Measurements from ENCODE around the gene PRKAG2.
A peak's percentile ranks its signal among the peaks of the same experiment; 100 is the strongest.

Gene PRKAG2

DNA sequence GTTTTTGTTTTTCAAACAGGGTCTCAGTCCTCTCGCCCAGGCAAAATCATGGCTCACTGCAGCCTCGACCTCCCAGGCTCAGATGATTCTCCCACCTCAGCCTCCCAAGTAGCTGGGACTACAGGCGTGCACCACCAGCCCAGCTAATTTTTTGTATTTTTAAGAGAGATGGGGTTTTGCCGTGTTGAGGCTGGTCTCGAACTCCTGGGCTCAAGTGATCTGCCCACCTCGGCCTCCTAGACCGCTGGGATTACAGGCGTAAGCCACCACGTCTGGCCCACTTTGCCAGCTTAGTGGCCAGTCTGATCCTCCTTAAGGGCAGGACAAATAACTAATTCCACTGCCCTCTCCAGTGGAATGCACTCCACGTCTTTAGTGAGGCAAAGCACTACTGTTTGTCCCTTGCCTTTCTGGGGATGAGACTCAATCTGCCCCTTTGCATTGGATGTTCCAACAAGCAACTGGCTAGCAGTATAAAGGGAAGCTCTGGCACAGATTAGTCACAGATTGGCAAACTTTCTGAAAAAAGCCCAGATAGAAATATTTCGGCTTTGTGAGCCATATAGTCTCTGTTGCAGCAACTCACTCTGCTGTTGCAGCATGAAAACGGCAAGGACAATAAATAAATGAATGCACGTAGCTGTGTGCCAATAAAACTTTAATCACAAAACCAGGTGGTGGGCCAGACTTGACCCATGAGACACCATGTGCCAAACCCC lies 213.4 kb downstream of the PRKAG2 start:
- no peak for DNase-seq

DNA sequence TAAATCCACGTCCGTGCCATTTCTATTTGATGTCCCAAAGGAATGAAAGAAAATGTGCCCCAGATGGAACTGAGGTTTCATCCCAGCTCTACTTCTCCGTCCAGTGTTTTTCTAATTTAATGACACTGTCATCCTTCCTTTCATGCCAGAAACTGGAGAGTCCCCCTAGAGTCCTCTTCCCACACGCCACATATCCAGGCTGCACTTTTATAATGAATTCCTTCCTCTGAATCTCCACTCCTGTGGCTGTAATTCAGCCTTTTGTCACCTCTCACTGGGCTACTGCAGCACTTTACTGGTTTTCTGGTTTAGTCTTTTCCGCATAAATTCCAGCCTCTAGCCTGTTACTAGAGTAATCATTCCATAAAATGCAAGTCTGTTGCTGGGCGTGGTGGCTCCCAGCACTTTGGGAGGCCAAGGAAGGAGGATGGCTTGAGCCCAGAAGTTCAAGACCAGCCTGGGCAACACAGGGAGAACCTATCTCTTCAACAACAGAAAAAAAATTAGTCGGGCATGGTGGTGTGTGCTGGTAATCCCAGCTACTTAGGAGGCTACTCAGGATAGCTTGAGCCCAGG lies 214.6 kb downstream of the PRKAG2 start:
- DNase-seq = no peak

DNA sequence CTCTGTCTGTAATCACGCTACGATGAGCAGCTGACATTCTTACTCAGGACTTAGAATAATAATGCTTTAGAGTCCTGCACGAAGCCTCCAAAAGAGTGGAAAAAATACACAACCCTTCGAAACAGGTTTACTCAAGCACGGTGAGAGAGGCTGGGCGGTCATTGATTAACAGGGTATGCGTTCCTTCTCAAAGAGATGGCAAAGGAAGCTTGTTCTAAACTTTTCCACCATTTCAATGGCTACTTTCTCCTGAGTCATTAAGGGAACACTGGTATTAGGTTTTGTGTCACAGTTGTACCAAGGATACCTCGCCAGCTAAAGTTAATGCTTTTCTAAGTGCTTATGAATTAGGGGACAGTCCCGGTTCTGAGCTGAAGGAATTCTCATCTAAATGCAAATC lies 215.3 kb downstream of the PRKAG2 start:
- DNase-seq = no peak

DNA sequence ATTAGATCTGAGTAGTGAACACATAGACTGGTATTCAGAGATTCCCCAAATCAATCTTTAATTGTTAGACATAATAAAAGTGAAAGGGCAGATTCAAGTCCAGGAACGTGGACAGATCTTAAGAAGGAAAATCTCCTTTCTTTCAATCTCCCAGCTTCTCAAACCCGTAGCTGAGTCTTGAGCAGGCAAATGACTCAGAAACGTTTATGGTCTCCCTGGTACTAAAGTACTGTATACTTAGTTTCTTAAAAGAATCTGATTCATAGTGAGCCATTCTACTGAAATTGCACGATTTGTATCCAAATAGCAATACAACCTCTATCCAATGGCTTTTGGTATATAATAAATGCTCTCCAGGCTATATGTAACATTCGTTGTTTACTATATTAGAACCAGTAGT lies 216.8 kb downstream of the PRKAG2 start:
- no peak for DNase-seq

DNA sequence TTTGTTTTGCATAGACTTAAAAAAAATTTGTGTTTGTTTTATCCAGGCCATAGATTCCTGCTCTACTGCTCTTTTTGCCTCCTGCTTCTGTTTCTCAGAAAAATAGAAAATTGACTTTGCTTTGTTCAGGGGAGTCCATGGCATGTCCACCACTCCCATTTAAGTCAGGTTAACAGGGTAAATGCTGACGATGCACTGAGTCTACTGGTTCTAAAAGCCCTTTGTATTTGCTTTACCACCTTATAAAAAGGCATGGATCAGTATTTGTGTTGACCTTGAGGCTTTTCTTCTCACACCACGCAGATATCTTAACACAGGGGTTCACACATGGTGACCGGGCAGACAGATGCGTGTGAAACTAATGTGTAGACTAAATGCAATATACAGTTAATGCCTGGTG lies 217.7 kb downstream of the PRKAG2 start:
- no peak for DNase-seq

DNA sequence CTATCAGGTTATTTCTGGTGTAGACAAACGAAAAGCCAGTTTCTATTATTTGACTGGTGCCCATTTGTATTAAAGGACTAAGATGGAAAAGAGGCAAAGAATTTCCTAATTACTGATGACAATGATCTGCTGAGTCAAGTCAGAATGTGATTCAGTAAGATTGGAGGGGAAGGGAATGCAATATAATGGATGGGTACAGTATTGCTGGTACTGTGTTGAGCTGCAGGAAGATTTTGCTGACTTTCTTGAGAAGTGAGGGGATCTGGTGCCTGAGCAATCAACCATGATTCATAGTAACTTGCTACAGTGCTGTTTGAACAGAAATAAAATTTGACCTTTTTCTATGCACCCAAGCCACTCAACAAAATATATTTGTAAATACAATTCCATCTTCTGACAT lies 218.1 kb downstream of the PRKAG2 start:
- no peak for DNase-seq

DNA sequence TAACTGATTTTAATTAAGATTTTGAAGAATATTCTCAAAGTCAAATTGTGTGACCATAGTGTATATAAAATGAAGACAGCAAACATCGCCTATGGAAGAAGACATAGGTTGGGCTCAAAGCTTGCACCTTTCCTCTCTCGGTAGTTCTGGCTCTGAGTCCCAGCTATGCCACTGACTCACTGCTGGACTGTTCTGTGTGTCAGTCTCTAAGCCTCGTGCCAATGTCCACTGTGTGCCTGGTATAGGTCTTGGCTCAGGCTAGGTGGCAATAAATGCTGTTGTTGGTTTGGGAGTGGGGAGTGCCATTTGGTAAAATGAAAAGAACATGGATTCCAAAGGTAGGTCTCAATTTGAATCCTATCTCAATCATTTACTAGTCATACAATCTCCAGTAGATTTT lies 219.7 kb downstream of the PRKAG2 start:
- DNase-seq = no peak

DNA sequence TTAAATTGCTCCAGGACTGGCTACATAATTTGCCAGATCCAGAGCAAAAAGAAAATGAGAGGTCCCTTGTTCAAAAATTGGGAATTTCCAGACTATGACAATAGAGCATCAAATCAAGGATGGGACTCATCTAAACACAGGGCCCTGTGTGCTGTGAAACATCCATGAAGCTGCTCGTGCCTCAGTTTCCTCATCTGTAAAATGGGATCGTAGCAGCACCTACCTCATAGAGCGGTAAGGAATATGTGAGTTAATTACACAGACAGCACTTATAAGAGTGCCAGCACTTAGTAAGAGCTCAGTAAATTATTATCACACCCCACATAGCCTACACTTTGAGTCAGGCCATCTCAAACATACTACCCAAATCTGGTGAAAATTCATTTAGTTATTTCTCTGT lies 221.4 kb downstream of the PRKAG2 start:
- no peak for DNase-seq

DNA sequence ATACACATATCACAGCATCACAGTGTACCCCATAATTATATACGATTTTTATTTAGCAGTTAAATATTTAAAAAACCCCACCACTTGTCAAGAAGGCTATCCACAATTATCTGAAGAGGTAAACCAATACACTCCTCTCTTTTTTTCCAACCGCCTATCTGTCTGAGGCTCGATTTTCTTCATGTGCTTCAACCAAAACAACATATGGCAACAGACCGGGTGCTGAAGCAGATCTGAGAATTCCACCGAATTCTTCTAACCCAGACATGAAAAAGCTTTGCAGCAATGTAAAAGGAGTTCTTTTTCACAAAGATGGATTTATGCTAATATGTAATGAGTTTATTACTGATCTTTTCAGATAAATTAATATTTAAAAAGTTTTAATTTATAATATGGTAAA lies 224.8 kb downstream of the PRKAG2 start:
- DNase-seq = no peak

DNA sequence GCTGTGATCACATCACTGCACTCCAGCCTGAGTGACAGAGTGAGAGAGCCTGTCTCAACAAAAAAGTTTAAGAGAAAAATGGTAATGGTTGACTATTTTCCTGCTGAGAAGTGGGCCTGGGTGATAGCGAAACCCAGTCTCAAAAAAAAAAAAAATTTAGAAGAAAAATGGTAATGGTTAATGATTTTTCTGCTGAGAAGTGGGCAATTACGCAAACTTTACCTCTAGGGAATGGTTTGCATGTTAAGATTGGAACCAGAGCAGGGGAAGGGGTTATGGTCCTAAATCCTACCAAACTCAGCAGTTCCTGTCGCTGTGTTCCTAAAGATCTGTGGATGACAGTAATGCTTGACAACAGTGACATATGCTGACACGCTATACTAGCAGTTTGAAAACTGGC lies 226.8 kb downstream of the PRKAG2 start:
- no peak for DNase-seq

DNA sequence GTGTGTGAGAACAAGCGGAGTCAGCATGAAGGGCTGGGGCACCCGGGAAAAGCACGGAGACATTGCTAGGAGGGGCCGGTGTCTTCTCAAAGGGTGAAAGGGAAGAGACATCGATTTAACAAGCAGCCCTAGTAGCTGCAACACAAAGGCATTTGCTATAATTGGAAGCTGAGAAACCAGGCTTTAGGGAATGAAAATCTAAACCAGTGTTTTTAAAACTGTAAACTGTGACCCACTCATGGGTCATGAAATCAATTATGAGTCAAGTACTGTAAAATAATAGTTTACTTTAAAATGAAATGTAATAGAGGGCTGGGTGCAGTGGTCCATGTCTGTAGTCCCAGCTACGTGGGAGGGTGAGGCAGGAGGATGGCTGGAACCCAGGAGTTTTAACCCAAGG lies 228.5 kb downstream of the PRKAG2 start:
- DNase-seq = no peak

DNA sequence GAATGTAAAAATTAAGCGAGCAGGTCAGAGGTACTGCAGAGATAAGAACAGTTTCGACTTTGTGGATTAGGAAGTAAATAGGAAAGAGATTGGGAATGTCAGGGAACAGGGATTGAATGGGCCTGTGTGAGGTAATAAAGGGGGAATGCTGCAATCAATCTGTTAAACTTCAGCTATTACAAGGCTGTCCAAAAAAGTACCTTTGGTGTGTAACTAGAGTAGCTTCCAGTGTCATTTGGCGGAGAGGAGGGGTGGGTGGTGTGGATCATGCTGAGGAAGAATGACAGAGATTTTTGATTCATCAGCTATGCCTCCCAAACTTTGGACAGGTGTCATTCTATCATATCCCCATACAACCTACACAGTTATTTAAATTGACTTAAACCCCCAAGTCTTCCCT lies 229.0 kb downstream of the PRKAG2 start:
- DNase-seq = no peak

DNA sequence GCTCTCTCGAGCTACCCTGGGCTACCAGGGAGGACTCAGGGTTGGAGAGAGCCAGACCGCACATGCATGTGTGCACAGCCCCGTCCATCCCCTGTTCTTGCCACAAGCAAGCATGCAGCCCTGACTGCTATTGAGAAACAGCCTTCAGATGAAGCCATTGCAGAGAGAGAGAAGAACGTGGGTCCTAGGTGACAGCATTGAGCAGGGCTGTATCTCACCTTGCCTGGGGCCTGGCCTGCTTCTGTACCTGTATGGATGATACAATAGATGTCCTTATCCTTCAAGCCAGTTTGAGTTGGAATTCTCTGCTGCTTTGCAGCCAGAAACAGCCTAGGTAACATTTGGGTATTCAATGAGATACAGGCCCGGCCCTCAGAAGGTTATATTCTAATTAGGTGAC lies 229.9 kb downstream of the PRKAG2 start:
- no peak for DNase-seq

DNA sequence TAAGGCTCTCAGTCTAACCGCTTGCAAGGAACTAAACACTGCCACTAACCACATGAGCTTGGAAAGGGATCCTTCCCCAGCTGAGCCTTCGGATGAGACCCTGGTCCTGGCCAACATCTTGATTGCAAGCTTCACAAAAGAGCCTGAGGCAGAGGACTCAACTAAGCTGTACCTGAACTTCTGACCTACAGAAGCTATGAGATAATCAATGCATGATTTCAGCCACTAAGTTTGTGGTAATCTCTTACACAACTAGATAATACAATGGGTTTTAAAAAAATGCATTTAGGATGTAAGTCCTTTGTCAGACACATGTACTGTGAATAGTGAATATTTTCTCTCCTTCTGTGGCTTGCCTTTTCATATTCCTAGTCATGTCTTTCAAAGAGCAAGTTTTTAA lies 231.6 kb downstream of the PRKAG2 start:
- no peak for DNase-seq

DNA sequence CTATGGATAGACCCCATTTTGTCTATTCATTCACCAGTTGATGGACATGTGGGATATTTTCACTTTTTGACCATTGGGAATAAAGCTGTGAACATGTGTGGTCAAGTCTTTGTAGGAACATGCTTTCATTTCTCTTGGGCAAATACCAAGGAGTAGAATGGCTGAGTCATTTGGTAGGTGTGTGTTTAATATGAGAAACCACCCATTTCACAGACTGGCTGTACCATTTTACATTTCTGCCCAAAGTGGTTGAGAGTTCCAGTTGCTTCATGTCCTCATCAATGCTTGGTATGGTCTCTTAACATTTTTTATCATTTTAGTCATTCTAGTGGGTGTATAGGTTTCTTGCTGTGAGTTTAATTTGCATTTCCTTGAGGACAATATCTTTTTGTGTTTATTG lies 232.4 kb downstream of the PRKAG2 start:
- no peak for DNase-seq

DNA sequence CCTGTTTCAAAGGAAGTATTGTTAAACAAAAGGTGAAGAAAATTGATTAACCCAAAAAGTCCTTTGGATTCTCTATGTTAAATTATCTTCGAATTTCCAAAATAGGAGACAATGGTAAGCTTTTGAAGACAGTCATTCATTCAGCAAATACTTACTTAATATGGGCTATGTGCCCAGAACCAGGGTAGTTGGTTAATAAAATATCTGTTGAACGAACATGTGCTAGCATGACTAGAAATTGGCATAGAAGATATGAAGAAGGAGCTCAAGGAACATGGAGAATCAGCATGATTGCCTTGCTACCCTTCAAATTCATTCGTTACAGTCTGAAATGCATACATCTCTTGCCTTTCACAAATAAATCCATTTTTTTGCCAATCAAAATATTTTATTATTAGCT lies 234.2 kb downstream of the PRKAG2 start:
- DNase-seq = no peak

DNA sequence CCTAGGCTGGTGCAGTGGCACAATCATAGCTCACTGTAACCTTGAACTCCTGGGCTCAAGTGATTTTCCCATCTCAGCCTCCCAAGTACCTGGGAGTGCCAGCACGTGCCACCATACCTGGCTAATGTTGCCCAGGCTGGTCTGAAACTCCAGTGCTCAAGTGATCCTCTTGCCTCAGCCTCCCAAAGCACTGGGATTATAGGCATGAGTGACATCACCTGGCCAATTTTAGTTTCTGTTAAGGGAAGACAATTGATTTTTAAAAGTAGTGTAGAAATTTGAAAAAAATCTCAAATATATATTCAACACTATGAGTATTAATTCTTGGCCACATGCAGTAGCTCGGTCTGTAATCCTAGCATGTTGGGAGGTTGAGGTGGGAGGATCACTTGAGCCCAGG lies 235.3 kb downstream of the PRKAG2 start:
- no peak for DNase-seq

DNA sequence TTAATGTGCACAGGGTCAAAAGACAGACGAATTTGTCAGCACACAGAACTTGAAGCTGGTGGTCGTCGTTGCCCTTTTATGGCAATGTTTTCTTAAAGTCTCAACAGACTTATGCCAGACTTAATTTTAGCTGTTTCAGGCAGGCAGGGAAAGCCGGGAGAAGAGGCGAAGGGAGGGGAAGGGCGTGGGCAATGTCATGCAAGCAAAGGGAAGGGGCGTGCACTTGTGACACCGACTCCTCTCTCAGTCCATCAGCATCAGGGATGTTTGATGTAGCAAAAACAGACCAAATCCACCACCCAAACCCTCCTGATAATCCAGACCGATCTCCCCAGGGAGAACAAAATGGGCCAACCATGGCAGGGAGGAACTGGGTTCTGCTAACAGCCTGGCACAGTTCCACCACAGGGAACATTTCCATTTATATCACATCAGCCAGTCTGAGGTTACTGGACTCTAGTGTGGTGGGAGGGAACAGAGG lies 239.1 kb downstream of the PRKAG2 start:
- DNase-seq = no peak

DNA sequence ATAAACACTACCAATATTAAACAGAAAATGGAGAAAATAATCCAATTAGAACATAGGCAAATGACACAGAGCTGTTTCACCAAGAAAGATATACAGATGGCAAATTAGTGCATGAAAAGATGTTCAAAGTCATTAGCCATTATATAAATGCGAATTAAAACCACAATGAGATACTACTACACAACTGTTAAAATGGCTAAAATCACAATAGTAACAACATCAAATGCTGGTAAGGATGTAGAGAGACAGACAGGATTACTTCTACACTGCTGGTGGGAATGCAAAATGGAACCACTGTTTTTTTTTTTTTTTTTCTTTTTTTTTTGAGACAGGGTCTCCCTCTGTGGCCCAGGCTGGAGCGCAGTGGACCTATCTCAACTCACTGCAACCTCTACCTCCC lies 242.3 kb downstream of the PRKAG2 start:
- DNase-seq = no peak

DNA sequence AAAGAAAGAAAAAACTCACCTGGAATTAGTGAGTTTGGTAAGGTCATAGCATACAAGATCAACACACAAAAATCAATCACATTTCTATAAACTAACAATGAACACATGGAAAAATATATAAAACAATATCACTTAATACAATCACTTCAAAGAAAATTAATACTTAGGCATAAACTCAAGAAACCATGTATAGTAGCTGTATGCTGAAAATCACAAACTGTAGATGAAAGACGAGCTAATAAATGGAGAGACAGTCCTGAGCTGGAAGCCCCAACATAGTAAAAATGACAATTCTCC lies 243.5 kb downstream of the PRKAG2 start:
- DNase-seq = no peak

DNA sequence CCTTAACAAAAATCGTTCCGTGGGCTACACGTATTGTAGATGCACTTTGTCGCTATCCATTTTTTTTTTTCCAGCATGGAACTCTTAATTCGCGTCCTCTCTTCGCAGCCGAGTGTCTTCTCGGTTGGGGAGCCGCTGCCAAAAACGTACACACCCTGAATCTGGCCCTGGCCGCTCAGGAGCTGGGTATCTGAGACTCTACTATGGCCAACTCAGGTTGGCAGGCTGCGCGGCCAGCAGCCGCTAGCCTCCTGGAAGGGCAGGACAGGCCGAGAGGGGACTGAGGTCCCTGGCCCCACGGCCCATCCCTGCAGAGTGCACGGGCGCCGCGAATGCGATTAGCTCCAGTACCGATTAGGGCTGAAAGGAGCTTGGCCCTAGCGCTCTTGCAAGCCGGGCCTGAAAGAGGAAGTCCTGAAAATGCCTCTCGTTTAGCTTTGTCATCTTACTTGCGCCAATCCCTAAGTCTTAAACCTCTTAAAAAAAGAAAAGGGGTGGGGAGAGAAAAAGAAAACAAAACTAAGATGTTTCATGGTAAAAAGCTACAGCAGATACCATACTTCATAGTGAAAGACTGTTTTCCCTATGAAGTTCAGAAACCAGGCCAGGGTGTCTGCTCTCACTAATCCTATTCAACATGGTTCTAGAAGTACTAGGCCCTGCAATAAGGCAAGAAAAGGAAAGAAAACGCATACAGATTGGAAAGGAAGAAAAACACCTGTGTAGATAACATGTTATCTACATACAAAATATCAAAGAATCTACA lies 244.0 kb downstream of the PRKAG2 start:
- DNase-seq = no peak

DNA sequence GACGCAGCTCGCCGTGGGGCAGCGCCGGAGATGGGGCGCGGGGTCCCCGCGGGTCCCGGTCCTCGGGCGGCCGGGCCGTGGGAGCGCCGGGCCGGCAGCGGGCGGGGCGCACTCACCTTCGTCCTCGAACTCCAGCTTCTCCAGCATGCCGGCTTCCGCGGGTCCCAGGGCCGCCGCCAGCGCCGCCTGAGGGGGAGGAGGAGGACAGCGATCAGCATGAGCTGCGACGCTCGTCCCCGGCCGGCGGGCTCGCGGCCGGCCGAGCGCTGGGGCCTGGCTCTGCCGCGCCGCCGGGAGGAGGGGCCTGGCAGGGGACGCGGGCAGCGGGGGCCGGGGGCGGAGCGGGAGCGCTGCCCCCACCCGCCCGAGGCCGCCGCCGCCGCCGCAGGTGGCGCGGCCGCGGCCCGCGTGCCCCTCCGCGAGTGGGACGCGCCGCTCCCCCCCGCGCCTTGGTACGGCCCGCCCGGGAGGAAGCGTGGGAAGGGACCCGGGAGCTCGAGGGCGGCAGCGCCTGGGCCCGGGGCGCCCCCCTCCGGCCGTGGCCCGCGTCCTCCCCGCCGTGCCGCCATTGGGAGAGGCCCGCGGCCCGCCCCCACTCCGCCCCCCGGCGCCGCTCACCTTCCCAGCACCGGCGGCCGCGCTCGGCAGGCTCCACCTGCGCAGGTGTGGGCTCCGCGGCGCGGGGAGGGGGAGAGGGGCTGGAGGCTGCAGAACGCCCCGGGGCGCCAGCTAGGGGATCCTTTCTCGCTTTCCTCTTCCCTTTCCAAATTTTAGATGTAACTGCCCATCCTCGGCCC lies 244.8 kb downstream of the PRKAG2 start:
- peak; percentile 81 for DNase-seq

DNA sequence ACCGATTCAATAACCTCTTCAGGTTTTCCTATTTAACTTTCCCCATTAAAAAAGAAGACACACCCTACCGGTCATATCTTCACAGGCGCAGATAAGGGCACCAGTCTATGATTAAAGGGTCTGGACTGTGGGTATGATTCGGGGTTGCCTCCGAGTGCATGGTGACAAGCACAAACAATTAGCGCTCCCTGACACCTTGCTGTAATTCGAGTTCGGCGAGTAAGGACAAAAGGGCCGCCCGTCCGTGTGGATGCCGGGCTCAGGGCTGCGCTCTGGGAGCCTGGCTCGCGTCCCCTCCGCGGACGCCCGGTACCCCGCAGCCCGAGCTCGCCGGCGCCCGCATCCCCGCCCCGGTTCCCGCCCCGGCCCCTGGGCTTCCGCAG lies 245.4 kb downstream of the PRKAG2 start:
- DNase-seq = peak; percentile 52
